ENCODE data around the gene SNRPD1.
A peak's percentile ranks its signal among the peaks of the same experiment; 100 is the strongest.
"Not testable (repeated sequence)": the region's sequence is repeated elsewhere in the genome, so short reads cannot be mapped to it uniquely, and the experiment has no call there.

The SNRPD1 gene

GRCh38 chr18:21636769-21637168 lies 24.7 kb downstream of the SNRPD1 start:
- no peak for DNase-seq (ENCODE audit: low spot score)

- no peak for DNase-seq (ENCODE audit: low spot score)
Observed at GRCh38 chr18:21638822-21639221, 26.7 kb downstream of the SNRPD1 start.

GRCh38 chr18:21640375-21640774 lies 28.3 kb downstream of the SNRPD1 start:
- DNase-seq (ENCODE audit: low spot score), result not testable (repeated sequence)

- DNase-seq (ENCODE audit: low spot score), result no peak
Observed at GRCh38 chr18:21650311-21650710, 38.2 kb downstream of the SNRPD1 start.

GRCh38 chr18:21652073-21652472 lies 40.0 kb downstream of the SNRPD1 start:
- no peak for DNase-seq (ENCODE audit: low spot score)

- no peak for DNase-seq (ENCODE audit: low spot score)
Observed at GRCh38 chr18:21653361-21653760, 41.2 kb downstream of the SNRPD1 start.

GRCh38 chr18:21656402-21656801 lies 44.3 kb downstream of the SNRPD1 start:
- DNase-seq (ENCODE audit: low spot score), result no peak

- no peak for DNase-seq (ENCODE audit: low spot score)
Observed at GRCh38 chr18:21660078-21660477, 48.0 kb downstream of the SNRPD1 start.

GRCh38 chr18:21662581-21662980 lies 50.5 kb downstream of the SNRPD1 start:
- DNase-seq (ENCODE audit: low spot score), result no peak

- no peak for DNase-seq (ENCODE audit: low spot score)
Observed at GRCh38 chr18:21663578-21663977, 51.5 kb downstream of the SNRPD1 start.

GRCh38 chr18:21664069-21664468 lies 52.0 kb downstream of the SNRPD1 start:
- DNase-seq (ENCODE audit: low spot score), result peak; percentile 35

- peak; percentile 79 for DNase-seq (ENCODE audit: low spot score)
Observed at GRCh38 chr18:21669736-21670285, 57.7 kb downstream of the SNRPD1 start.

GRCh38 chr18:21672521-21673267 lies 60.6 kb downstream of the SNRPD1 start:
- DNase-seq (ENCODE audit: low spot score), result peak; percentile 98

- DNase-seq (ENCODE audit: low spot score), result peak; percentile 62
Observed at GRCh38 chr18:21675354-21675753, 63.2 kb downstream of the SNRPD1 start.

GRCh38 chr18:21678859-21679258 lies 66.7 kb downstream of the SNRPD1 start:
- DNase-seq (ENCODE audit: low spot score), result no peak

- no peak for DNase-seq (ENCODE audit: low spot score)
Observed at GRCh38 chr18:21680161-21680560, 68.0 kb downstream of the SNRPD1 start.

- DNase-seq (ENCODE audit: low spot score), result peak; percentile 80
Observed at GRCh38 chr18:21682371-21683051, 70.4 kb downstream of the SNRPD1 start.
